ENCODE measurements around the gene AAGAB. TPM values are rescaled to one million over a fixed set of nuclear protein-coding genes. Genes with fewer than 3 reads are reported as not detected.

Gene AAGAB
- total RNA-seq, 1 donor from 2014 or later, result 68.0 TPM

DNA sequence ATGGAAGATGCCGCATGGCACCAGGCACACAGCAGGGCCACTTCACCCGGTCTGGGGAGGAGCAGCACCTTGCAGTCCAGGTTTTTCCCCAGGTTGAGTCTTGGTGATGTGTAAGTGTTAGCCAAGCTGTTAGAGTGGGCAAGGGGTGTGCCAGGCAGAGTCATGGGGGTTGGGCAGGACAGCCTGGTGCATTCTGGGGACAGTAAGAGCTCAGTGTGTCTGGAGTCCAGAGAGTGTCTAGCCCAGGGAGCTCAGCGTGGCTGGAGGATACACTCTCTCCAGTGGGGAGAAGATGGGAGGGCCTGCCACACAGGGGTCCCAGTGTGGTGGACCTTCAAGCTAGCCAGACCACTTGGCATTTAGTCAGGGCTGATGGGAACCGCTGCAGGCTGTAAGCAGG, 87.4 kb downstream of the AAGAB start:
- H3K27me3 ChIP-seq, result no peaks in the 10 kb centered on the region
- H3K36me3 ChIP-seq, result no peaks in the 10 kb centered on the region
- H3K9me3 ChIP-seq (ENCODE audit: low read depth), result no peaks in the 10 kb centered on the region
- H3K4me3 ChIP-seq, result no peak overlapping the region
- TF ChIP-seq EZH2phosphoT487 (IDR thresholded peaks at IDR 0.05), result no peak
- TF ChIP-seq, protein P1, sequence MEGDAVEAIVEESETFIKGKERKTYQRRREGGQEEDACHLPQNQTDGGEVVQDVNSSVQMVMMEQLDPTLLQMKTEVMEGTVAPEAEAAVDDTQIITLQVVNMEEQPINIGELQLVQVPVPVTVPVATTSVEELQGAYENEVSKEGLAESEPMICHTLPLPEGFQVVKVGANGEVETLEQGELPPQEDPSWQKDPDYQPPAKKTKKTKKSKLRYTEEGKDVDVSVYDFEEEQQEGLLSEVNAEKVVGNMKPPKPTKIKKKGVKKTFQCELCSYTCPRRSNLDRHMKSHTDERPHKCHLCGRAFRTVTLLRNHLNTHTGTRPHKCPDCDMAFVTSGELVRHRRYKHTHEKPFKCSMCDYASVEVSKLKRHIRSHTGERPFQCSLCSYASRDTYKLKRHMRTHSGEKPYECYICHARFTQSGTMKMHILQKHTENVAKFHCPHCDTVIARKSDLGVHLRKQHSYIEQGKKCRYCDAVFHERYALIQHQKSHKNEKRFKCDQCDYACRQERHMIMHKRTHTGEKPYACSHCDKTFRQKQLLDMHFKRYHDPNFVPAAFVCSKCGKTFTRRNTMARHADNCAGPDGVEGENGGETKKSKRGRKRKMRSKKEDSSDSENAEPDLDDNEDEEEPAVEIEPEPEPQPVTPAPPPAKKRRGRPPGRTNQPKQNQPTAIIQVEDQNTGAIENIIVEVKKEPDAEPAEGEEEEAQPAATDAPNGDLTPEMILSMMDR (IDR thresholded peaks at IDR 0.05), result no peak
- no peak overlapping the region for H3K9ac ChIP-seq
- no peak for DNase-seq (ENCODE audit: low spot score)
- H3K27me3 Mint-ChIP-seq (ENCODE audit: insufficient read depth, low read depth), result peaks cover 7% of the 10 kb centered on the region
- no peak overlapping the region for H3K27ac ChIP-seq
- peaks cover 42% of the 10 kb centered on the region for H3K4me1 Mint-ChIP-seq
- H3K27ac Mint-ChIP-seq, result no peak overlapping the region
- H2AFZ ChIP-seq (replicated peaks), result no peak overlapping the region
- H3K4me2 ChIP-seq, result no peak overlapping the region
- H4K20me1 ChIP-seq (ENCODE audit: low read depth), result peaks cover 26% of the 10 kb centered on the region
- H3K36me3 Mint-ChIP-seq, result peaks cover 40% of the 10 kb centered on the region
- no peaks in the 10 kb centered on the region for H3K9me3 Mint-ChIP-seq
- no peaks in the 10 kb centered on the region for H3K79me2 ChIP-seq (ENCODE audit: low read depth)
- peaks cover 8% of the 10 kb centered on the region for H3F3A ChIP-seq (ENCODE audit: low read depth)
- H3K4me3 Mint-ChIP-seq, result peak overlapping the region; percentile 53
- peaks cover 13% of the 10 kb centered on the region for H3K4me1 ChIP-seq

DNA sequence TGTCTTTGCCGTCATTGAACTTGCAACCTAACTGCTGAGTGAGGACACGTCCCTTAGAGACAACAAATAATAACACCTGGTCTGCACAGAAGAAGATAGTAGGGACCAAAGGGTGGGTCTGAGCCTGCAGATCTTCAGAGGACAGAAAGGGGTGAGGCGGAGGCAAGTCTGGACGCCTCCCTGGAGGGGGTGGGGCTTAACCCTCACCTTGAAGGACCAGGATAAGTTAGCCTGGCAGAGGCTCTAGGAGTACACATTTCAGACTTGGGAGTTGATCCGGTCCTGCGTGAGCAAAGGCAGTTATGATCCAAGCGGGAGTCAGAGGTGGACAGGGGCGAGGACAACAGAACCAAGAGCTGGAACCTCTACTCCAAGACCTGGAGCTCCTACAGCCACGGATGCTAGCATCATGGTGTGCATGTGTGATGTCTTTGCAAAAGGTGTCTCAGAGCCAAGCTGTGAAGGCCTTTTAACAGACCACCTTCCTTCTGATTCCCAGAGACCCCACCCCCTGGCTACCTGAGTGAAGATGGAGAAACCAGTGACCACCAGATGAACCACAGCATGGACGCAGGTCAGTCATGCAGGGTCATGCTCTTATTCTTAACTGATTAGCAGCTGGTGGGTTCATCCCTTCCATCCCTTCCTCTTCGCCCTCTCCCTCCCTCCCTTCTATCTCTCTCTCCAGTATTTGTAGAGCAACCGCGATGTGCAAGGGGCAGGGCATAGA, 88.0 kb downstream of the AAGAB start:
- Mint-ChIP-seq H3K36me3 (peaks cover 37% of the 10 kb centered on the region), H3K4me1 (peaks cover 47% of the 10 kb centered on the region), H3K27me3 (ENCODE audit: insufficient read depth, low read depth) (peaks cover 7% of the 10 kb centered on the region), H3K9me3 (no peaks in the 10 kb centered on the region), H3K4me3 (peak overlapping the region; percentile 63), H3K27ac (peak overlapping the region; percentile 85)
- H3K9ac ChIP-seq, result no peak overlapping the region
- no peak overlapping the region for H3K4me2 ChIP-seq
- no peak overlapping the region for H3K27ac ChIP-seq
- peaks cover 18% of the 10 kb centered on the region for H3K4me1 ChIP-seq
- H3K27me3 ChIP-seq, result no peaks in the 10 kb centered on the region
- H3K79me2 ChIP-seq (ENCODE audit: low read depth), result peaks cover 6% of the 10 kb centered on the region
- DNase-seq (ENCODE audit: low spot score), result no peak
- H3K36me3 ChIP-seq, result no peaks in the 10 kb centered on the region
- TF ChIP-seq EZH2 (IDR thresholded peaks at IDR 0.05), result no peak
- TF ChIP-seq, protein P1 (IDR thresholded peaks at IDR 0.05), result no peak
- TF ChIP-seq EZH2phosphoT487 (IDR thresholded peaks at IDR 0.05), result no peak
- peaks cover 8% of the 10 kb centered on the region for H3F3A ChIP-seq (ENCODE audit: low read depth)
- H3K9me3 ChIP-seq (ENCODE audit: low read depth), result no peaks in the 10 kb centered on the region
- no peak overlapping the region for H2AFZ ChIP-seq (replicated peaks)
- no peak overlapping the region for H3K4me3 ChIP-seq
- H4K20me1 ChIP-seq (ENCODE audit: low read depth), result peaks cover 26% of the 10 kb centered on the region

DNA sequence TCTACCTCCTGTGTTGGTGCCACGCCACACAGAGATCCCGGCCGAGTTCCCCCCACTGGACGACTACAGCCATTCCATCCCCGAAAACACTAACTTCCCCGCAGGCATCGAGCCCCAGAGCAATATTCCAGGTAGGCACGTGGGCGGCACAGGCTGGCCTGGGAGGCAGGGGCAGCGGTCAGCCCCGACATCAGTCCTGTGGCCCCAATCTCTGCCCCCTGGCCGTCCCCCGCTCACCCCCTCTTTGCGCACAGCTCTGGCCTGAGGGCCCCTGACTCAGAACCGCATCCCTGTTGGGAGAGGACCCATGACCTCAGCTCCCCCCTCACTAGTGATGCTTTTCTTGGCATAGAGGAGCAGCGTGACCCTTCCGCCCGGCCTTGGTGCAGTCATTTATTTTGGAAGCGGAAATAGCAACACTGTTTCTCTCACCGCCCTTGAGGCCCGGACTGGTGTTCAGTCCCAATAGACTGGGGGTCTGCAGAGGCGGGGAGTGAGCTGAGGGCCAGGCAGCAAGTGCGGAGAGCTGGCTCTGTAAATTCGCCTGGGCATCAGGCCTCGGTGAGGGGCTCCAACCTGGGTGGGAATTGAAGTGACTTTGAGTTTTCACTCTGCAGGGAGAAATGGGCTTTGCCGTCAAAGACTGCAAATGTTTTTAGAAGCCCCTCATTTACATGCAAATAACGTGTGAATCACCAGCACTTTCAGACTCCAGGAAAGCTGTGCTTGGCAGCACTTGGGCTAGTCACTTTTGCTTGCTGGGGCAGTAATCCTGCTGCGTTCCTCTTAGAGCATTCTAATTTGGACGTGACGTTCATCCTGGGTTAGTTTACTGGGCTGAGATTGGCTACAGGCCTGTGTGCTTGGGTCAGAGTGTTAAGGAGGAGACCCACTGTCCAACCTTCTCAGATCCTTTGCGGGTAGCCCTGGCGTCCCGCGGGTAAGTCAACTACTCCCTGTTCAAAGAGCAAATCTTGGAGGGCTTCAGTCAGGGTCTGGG, 88.9 kb downstream of the AAGAB start:
- peak; percentile 44 for DNase-seq (ENCODE audit: low spot score)
- Histone ChIP-seq H3K27ac (no peak overlapping the region), H3F3A (ENCODE audit: low read depth) (peaks cover 8% of the 10 kb centered on the region), H3K4me1 (peaks cover 18% of the 10 kb centered on the region), H3K27me3 (no peaks in the 10 kb centered on the region), H3K9me3 (ENCODE audit: low read depth) (no peaks in the 10 kb centered on the region), H3K4me2 (no peak overlapping the region), H3K36me3 (no peaks in the 10 kb centered on the region), H3K9ac (no peak overlapping the region), H2AFZ (replicated peaks) (no peak overlapping the region), H4K20me1 (ENCODE audit: low read depth) (peaks cover 26% of the 10 kb centered on the region), H3K4me3 (no peak overlapping the region), H3K79me2 (ENCODE audit: low read depth) (peaks cover 11% of the 10 kb centered on the region)
- H3K4me3 Mint-ChIP-seq, result peak overlapping the region; percentile 63
- H3K9me3 Mint-ChIP-seq, result no peaks in the 10 kb centered on the region
- H3K27ac Mint-ChIP-seq, result peak overlapping the region; percentile 85
- H3K27me3 Mint-ChIP-seq (ENCODE audit: insufficient read depth, low read depth), result peaks cover 7% of the 10 kb centered on the region
- H3K36me3 Mint-ChIP-seq, result peaks cover 31% of the 10 kb centered on the region
- H3K4me1 Mint-ChIP-seq, result peaks cover 51% of the 10 kb centered on the region
- TF ChIP-seq, protein P1 (IDR thresholded peaks at IDR 0.05), result no peak
- TF ChIP-seq EZH2 (IDR thresholded peaks at IDR 0.05) (no peak), EZH2phosphoT487 (IDR thresholded peaks at IDR 0.05) (no peak)
